Muscle of leg (tissue), 11 donors: Measurements from ENCODE around the gene TMEM234. TPM values are rescaled to one million over a fixed set of nuclear protein-coding genes. Genes with fewer than 3 reads are reported as not detected.

Source experiments
- DNase-seq: peaks from one replicate; pipeline ENCODE4 v3.0.0; 2013
- H3K27ac ChIP-seq: one replicate; pipeline ENCODE4 v1.5.1; 2013; ENCODE audit warnings: mild to moderate bottlenecking, low read length, control low read depth
- H3K27me3 ChIP-seq: one replicate; pipeline ENCODE4 v1.6.1; 2013; ENCODE audit warnings: low read length; ENCODE audit not compliant: control insufficient read depth, insufficient read depth
- H3K36me3 ChIP-seq: one replicate; pipeline ENCODE4 v1.6.1; 2013; ENCODE audit warnings: low read length; ENCODE audit not compliant: control insufficient read depth, insufficient read depth
- H3K4me1 ChIP-seq: one replicate; pipeline ENCODE4 v1.6.1; 2013; ENCODE audit warnings: low read length; ENCODE audit not compliant: control insufficient read depth, insufficient read depth
- H3K4me3 ChIP-seq: one replicate; pipeline ENCODE4 v1.5.1; 2013; ENCODE audit warnings: low read length, control low read depth
- H3K9me3 ChIP-seq: replicated peaks from 2 replicates; pipeline ENCODE4 v1.6.1; 2013; ENCODE audit warnings: low read depth, low read length; ENCODE audit not compliant: control insufficient read depth
- WGBS: methylation state at CpG from one replicate; pipeline ENCODE4 v1.1.5; 2013; ENCODE audit warnings: missing lambda C conversion rate; ENCODE audit not compliant: insufficient coverage; 5-methylcytosine and 5-hydroxymethylcytosine counted together
- polyA plus RNA-seq, 8 donors: library from polyadenylated mRNA; unstranded; fragments of 120-200 nt; gene quantifications; one replicate each; pipeline versions ENCODE4 v1.2.1 to v1.2.3, GENCODE V29; 2013; ENCODE audit warnings: inconsistent platforms in 1 of 8, low replicate concordance in 1 of 8; ENCODE audit not compliant: insufficient read length in 8 of 8, insufficient read depth in 1 of 8
- total RNA-seq: library from RNA; stranded (reverse); fragments of 120-200 nt; gene quantifications from one replicate; pipeline ENCODE4 v1.2.4, GENCODE V29; 2013

Gene TMEM234
- total and polyA plus RNA-seq, 9 donors, result 7.8 to 11.9 (median 10.1) TPM

GRCh38 chr1:32179443-32180185 is 42.5 kb downstream of the TMEM234 start, which contains the start of gene TXLNA:
Gene TXLNA, plus strand, starts transcription at chr1:32179675. Its CDS starts 671 bp downstream, at chr1:32180346.
- Histone ChIP-seq H3K4me3 (peak within 1 kb of the TSS; percentile 94), H3K9me3 (no peaks in the 10 kb centered on the region), H3K4me1 (peaks cover 27% of the 10 kb centered on the region), H3K36me3 (peaks cover 35% of the 10 kb centered on the region), H3K27me3 (no peaks in the 10 kb centered on the region), H3K27ac (peak within 1 kb of the TSS; percentile 98)
- DNase-seq, result peak; percentile 98
- under 1% methylated on average over 79 of the region's 79 CpGs for WGBS

- no peak for DNase-seq
- H3K36me3 ChIP-seq, result peaks cover 30% of the 10 kb centered on the region
- no peaks in the 10 kb centered on the region for H3K9me3 ChIP-seq
- H3K27me3 ChIP-seq, result no peaks in the 10 kb centered on the region
- H3K4me3 ChIP-seq, result peak overlapping the region; percentile 94
- H3K4me1 ChIP-seq, result peaks cover 27% of the 10 kb centered on the region
- peak overlapping the region; percentile 98 for H3K27ac ChIP-seq
- WGBS, result 13% methylated on average over 1 of the region's 7 CpGs
Measured at GRCh38 chr1:32179193-32179442, 43.0 kb downstream of the TMEM234 start.

GRCh38 chr1:32178380-32179192 is 43.6 kb downstream of the TMEM234 start:
- WGBS, result 67% methylated on average over 3 of the region's 7 CpGs
- no peaks in the 10 kb centered on the region for H3K27me3 ChIP-seq
- no peak overlapping the region for H3K4me3 ChIP-seq
- H3K36me3 ChIP-seq, result peaks cover 31% of the 10 kb centered on the region
- no peaks in the 10 kb centered on the region for H3K9me3 ChIP-seq
- H3K27ac ChIP-seq, result peak overlapping the region; percentile 98
- no peak for DNase-seq
- H3K4me1 ChIP-seq, result peaks cover 27% of the 10 kb centered on the region

GRCh38 chr1:32172621-32173245 is 49.4 kb downstream of the TMEM234 start:
- no peak for DNase-seq
- H3K27me3 ChIP-seq, result no peaks in the 10 kb centered on the region
- H3K4me1 ChIP-seq, result no peaks in the 10 kb centered on the region
- H3K27ac ChIP-seq, result no peak overlapping the region
- H3K36me3 ChIP-seq, result peaks cover 63% of the 10 kb centered on the region
- no peak overlapping the region for H3K4me3 ChIP-seq
- no peaks in the 10 kb centered on the region for H3K9me3 ChIP-seq
- 80% methylated on average over 1 of the region's 1 CpG for WGBS

GRCh38 chr1:32170991-32171390 is 51.2 kb downstream of the TMEM234 start:
- Histone ChIP-seq H3K27me3 (no peaks in the 10 kb centered on the region), H3K9me3 (no peaks in the 10 kb centered on the region), H3K36me3 (peaks cover 77% of the 10 kb centered on the region), H3K4me3 (no peak overlapping the region), H3K27ac (no peak overlapping the region), H3K4me1 (no peaks in the 10 kb centered on the region)
- no peak for DNase-seq
- WGBS, result no CpG with 5 or more reads among the region's 4 CpGs

Other genes starting within 250 kb of the TMEM234 start
- gene KHDRBS1, start 208.5 kb downstream of the TMEM234 start, total RNA-seq, result 60.7 TPM
- 100 to 1,000 TPM; 125 to 173 (median 146) TPM for gene KHDRBS1, start 208.5 kb downstream of the TMEM234 start, polyA plus RNA-seq
- gene TMEM39B, start 149.4 kb downstream of the TMEM234 start, total RNA-seq, result 4.1 TPM
- 10 to 100 TPM; 11.8 to 18.0 (median 14.5) TPM for gene TMEM39B, start 149.4 kb downstream of the TMEM234 start, polyA plus RNA-seq
- 24.4 TPM for gene KPNA6, start 114.3 kb downstream of the TMEM234 start, total RNA-seq
- 10 to 100 TPM; 19.7 to 28.3 (median 23.8) TPM for gene KPNA6, start 114.3 kb downstream of the TMEM234 start, polyA plus RNA-seq
- gene TXLNA, start 42.7 kb downstream of the TMEM234 start, total RNA-seq, result 32.8 TPM
- gene TXLNA, start 42.7 kb downstream of the TMEM234 start, polyA plus RNA-seq, result 10 to 100 TPM; 30.5 to 46.2 (median 34.5) TPM
- 63.7 TPM for gene CCDC28B, start 21.8 kb downstream of the TMEM234 start, total RNA-seq
- 10 to 100 TPM; 31.9 to 70.0 (median 44.5) TPM for gene CCDC28B, start 21.8 kb downstream of the TMEM234 start, polyA plus RNA-seq
- gene IQCC, start 16.7 kb downstream of the TMEM234 start, total RNA-seq, result 2.5 TPM
- gene IQCC, start 16.7 kb downstream of the TMEM234 start, polyA plus RNA-seq, result 1 to 10 TPM; 2.4 to 3.9 (median 3.1) TPM
- gene DCDC2B, start 13.3 kb downstream of the TMEM234 start, total RNA-seq, result not detected
- 1 to 10 TPM in 1 of 8 donors, under 1 TPM in 7; 0.15 to 1.1 (median 0.34) TPM for gene DCDC2B, start 13.3 kb downstream of the TMEM234 start, polyA plus RNA-seq
- gene EIF3I, start 54 bp upstream of the TMEM234 start, total RNA-seq, result 183 TPM
- gene EIF3I, start 54 bp upstream of the TMEM234 start, polyA plus RNA-seq, result 100 to 1,000 TPM; 159 to 179 (median 175) TPM
- gene FAM167B, start 24.9 kb upstream of the TMEM234 start, total RNA-seq, result 2.5 TPM
- gene FAM167B, start 24.9 kb upstream of the TMEM234 start, polyA plus RNA-seq, result 1 to 10 TPM; 4.3 to 5.6 (median 4.7) TPM
- 0.62 TPM for gene LCK, start 28.9 kb upstream of the TMEM234 start, total RNA-seq
- 1 to 10 TPM in 2 of 8 donors, under 1 TPM in 6; 0.34 to 1.3 (median 0.77) TPM for gene LCK, start 28.9 kb upstream of the TMEM234 start, polyA plus RNA-seq
- 31.2 TPM for gene HDAC1, start 69.7 kb upstream of the TMEM234 start, total RNA-seq
- 10 to 100 TPM; 29.2 to 46.5 (median 41.2) TPM for gene HDAC1, start 69.7 kb upstream of the TMEM234 start, polyA plus RNA-seq
- gene MARCKSL1, start 113.9 kb upstream of the TMEM234 start, total RNA-seq, result 50.1 TPM
- 100 to 1,000 TPM; 147 to 210 (median 175) TPM for gene MARCKSL1, start 113.9 kb upstream of the TMEM234 start, polyA plus RNA-seq
- gene FAM229A, start 140.1 kb upstream of the TMEM234 start, total RNA-seq, result 5.3 TPM
- 10 to 100 TPM in 1 of 8 donors, 1 to 10 TPM in 7; 3.3 to 10.4 (median 5.9) TPM for gene FAM229A, start 140.1 kb upstream of the TMEM234 start, polyA plus RNA-seq
- 1.2 TPM for gene TSSK3, start 140.2 kb upstream of the TMEM234 start, total RNA-seq
- gene TSSK3, start 140.2 kb upstream of the TMEM234 start, polyA plus RNA-seq, result 1 to 10 TPM in 7 of 8 donors, under 1 TPM in 1; 0.55 to 3.6 (median 1.9) TPM
- 41.4 TPM for gene BSDC1, start 172.1 kb upstream of the TMEM234 start, total RNA-seq
- 10 to 100 TPM; 32.6 to 48.3 (median 41.2) TPM for gene BSDC1, start 172.1 kb upstream of the TMEM234 start, polyA plus RNA-seq
- 0.13 TPM for gene ZBTB8B, start 242.7 kb upstream of the TMEM234 start, total RNA-seq
- gene ZBTB8B, start 242.7 kb upstream of the TMEM234 start, polyA plus RNA-seq, result under 1 TPM; 0.06 to 0.19 (median 0.12) TPM